ENCODE results near the gene CDK10. TPM values are rescaled to one million over a fixed set of nuclear protein-coding genes. Genes with fewer than 3 reads are reported as not detected.

The CDK10 gene
- total and polyA plus RNA-seq, 10 of the 15 experiments (the other 5 are each of a cell fraction or from before 2014, with no cell fraction given): 1.5 to 58.7 (median 36.0) TPM

GRCh38 chr16:89700100-89700648 lies 13.7 kb downstream of the CDK10 start (continued):
- TF ChIP-seq IRF5 (IDR thresholded peaks at IDR 0.05; ENCODE audit: borderline replicate concordance) (no peak), PAX8 (IDR thresholded peaks at IDR 0.05) (no peak), JUND (IDR thresholded peaks at IDR 0.05; ENCODE audit: low read depth, low read length) (peak; percentile 96), PAX5 (IDR thresholded peaks at IDR 0.05; ENCODE audit: borderline replicate concordance, low read depth, low read length) (peak; percentile 43; the same call in 1 of the 2 replicates), SREBF2 (IDR thresholded peaks at IDR 0.05; ENCODE audit: low read length) (no peak), NR2F1 (conservative IDR thresholded peaks at IDR 0.05) (no peak), STAT3 (IDR thresholded peaks at IDR 0.05; ENCODE audit: low read depth, low read length) (no peak), CTCF (IDR thresholded peaks at IDR 0.05 in 2 of 3, conservative IDR thresholded peaks at IDR 0.05 in 1 of 3; ENCODE audit: control insufficient read depth in 2 of 3, extremely low read depth in 1 of 3, insufficient read depth in 1 of 3, low read depth in 3 of 3, low read length in 3 of 3) (peak; percentile 68 to 94 (median 71)), RAD21 (IDR thresholded peaks at IDR 0.05; ENCODE audit: insufficient read depth, low read depth, low read length) (peak; percentile 55), BHLHE40 (IDR thresholded peaks at IDR 0.05; ENCODE audit: borderline replicate concordance in 1 of 2, low read depth in 2 of 2, low read length in 1 of 2) (peak; percentile 95 to 97), CHD1 (IDR thresholded peaks at IDR 0.05; ENCODE audit: low read depth, low read length) (no peak), DPF2 (IDR thresholded peaks at IDR 0.05) (peak; percentile 89), NFIC (IDR thresholded peaks at IDR 0.05; ENCODE audit: low read depth, low read length) (no peak), TBL1XR1 (IDR thresholded peaks at IDR 0.05; ENCODE audit: low read depth, low read length) (peak; percentile 51; the same call in 1 of the 2 replicates), ZBTB11 (CRISPR knock-in tag; IDR thresholded peaks at IDR 0.05) (no peak), KAT2A (conservative IDR thresholded peaks at IDR 0.05; ENCODE audit: control insufficient read depth, low read depth, low read length) (no peak), USF2 (IDR thresholded peaks at IDR 0.05; ENCODE audit: borderline replicate concordance, low read depth, low read length) (peak; percentile 91), FOS (IDR thresholded peaks at IDR 0.05; ENCODE audit: borderline replicate concordance, extremely low read depth, insufficient read length) (no peak), CBX3 (IDR thresholded peaks at IDR 0.05; ENCODE audit: borderline replicate concordance, low read depth) (no peak), KLF5 (IDR thresholded peaks at IDR 0.05; ENCODE audit: partially characterized antibody) (peak; percentile 64), RELB (IDR thresholded peaks at IDR 0.05; ENCODE audit: low read depth) (peak; percentile 47; the same call in 1 of the 2 replicates)
